ENCODE data around the gene COL4A6.

COL4A6 gene

DNA sequence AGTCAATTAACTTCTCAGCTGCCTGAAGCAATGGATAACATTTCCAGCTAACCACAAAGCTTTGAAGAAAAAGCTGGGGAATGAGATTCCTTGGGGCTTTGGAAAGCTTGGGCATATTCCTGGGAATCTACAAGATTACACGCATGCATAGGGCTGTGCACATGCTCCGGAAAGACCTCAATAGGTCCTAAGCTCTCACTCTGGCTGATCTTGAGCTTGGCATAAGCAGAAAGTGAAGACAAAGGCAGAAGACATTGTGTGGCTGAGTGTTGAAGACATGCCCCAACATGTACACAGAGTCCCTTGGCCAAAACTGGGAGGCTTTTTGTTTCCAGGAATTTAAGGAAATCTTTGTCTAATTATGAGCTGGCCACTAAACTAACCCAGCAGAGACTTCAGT, 315.5 kb downstream of the COL4A6 start:
- peaks cover 7% of the 10 kb centered on the region; the same call in 1 of the 2 replicates for H3K4me1 ChIP-seq (ENCODE audit: control insufficient read depth, insufficient read depth, low read length)
- POLR2A ChIA-PET = interaction anchor here (0.8 to 1.6 kb wide), 2 partner anchors 19 to 31 kb away, joined by 3 to 8 read pairs; partner anchors contain the start of genes ATG4A and PSMD10
- H3K27ac ChIP-seq (ENCODE audit: extremely low read depth, low read depth, low read length) = peak overlapping the region; percentile 81
- CTCF ChIA-PET = interaction anchor here (0.6 to 1.5 kb wide), 6 partner anchors 8 to 463 kb away, joined by 3 read pairs; no protein-coding TSS in a partner anchor
- no peak overlapping the region for H3K4me3 ChIP-seq (ENCODE audit: low read depth, low read length)
- no peaks in the 10 kb centered on the region for H3K36me3 ChIP-seq (ENCODE audit: control insufficient read depth in 2 of 2, insufficient read depth in 1 of 2, low read length in 2 of 2)
- TF ChIP-seq, protein P1, sequence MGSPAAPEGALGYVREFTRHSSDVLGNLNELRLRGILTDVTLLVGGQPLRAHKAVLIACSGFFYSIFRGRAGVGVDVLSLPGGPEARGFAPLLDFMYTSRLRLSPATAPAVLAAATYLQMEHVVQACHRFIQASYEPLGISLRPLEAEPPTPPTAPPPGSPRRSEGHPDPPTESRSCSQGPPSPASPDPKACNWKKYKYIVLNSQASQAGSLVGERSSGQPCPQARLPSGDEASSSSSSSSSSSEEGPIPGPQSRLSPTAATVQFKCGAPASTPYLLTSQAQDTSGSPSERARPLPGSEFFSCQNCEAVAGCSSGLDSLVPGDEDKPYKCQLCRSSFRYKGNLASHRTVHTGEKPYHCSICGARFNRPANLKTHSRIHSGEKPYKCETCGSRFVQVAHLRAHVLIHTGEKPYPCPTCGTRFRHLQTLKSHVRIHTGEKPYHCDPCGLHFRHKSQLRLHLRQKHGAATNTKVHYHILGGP (tag by site-specific recombination; IDR thresholded peaks at IDR 0.05) = peak; percentile 72
- TF ChIP-seq, protein P2, sequence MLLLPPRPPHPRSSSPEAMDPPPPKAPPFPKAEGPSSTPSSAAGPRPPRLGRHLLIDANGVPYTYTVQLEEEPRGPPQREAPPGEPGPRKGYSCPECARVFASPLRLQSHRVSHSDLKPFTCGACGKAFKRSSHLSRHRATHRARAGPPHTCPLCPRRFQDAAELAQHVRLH (tag by site-specific recombination; IDR thresholded peaks at IDR 0.05) = no peak
- TF ChIP-seq ZBTB8A (tag by site-specific recombination; IDR thresholded peaks at IDR 0.05) (peak; percentile 39; the same call in 1 of the 2 replicates), TRIM28 (IDR thresholded peaks at IDR 0.05; ENCODE audit: borderline replicate concordance, low read length) (peak; percentile 8; the same call in 1 of the 2 replicates)
- H3K9me3 ChIP-seq (ENCODE audit: control insufficient read depth, insufficient read depth, low read depth, low read length) = no peaks in the 10 kb centered on the region

DNA sequence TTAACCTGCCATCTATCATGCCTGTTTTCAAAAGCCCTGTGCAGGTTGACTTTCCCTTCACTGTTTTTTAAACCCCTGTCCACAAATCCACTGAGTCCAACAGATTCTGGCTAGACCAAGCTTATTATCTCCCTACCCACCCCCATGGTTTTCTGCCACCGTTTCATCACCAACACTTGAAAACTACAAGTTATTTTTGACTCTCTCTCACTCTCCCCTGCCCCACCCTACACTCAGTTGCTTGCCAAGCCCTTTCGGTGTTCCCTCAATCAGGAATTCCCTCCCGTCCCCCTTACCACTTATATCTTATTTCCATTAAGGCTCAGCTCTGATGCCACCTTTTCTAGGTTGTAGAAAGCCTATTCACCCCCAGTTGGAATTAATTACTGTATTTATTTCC, 316.9 kb downstream of the COL4A6 start:
- H3K27ac ChIP-seq (ENCODE audit: extremely low read depth, low read depth, low read length) = no peak overlapping the region
- CTCF ChIA-PET = no interaction called here
- TF ChIP-seq ZNF571 (tag by site-specific recombination; IDR thresholded peaks at IDR 0.05) (no peak), ZNF133 (tag by site-specific recombination; IDR thresholded peaks at IDR 0.05) (no peak), PRDM1 (tag by site-specific recombination; IDR thresholded peaks at IDR 0.05) (peak; percentile 82), ZBTB21 (tag by site-specific recombination; IDR thresholded peaks at IDR 0.05) (no peak), ZNF302 (tag by site-specific recombination; IDR thresholded peaks at IDR 0.05; ENCODE audit: low read depth) (no peak), OSR2 (tag by site-specific recombination; IDR thresholded peaks at IDR 0.05) (0 out of 2 replicates have a peak, but pooled peaks have one; percentile 26), ZNF433 (tag by site-specific recombination; IDR thresholded peaks at IDR 0.05; ENCODE audit: low read depth) (no peak), SALL2 (tag by site-specific recombination; IDR thresholded peaks at IDR 0.05; ENCODE audit: borderline replicate concordance) (no peak), RBAK (tag by site-specific recombination; IDR thresholded peaks at IDR 0.05) (no peak)
- TF ChIP-seq, protein P3, sequence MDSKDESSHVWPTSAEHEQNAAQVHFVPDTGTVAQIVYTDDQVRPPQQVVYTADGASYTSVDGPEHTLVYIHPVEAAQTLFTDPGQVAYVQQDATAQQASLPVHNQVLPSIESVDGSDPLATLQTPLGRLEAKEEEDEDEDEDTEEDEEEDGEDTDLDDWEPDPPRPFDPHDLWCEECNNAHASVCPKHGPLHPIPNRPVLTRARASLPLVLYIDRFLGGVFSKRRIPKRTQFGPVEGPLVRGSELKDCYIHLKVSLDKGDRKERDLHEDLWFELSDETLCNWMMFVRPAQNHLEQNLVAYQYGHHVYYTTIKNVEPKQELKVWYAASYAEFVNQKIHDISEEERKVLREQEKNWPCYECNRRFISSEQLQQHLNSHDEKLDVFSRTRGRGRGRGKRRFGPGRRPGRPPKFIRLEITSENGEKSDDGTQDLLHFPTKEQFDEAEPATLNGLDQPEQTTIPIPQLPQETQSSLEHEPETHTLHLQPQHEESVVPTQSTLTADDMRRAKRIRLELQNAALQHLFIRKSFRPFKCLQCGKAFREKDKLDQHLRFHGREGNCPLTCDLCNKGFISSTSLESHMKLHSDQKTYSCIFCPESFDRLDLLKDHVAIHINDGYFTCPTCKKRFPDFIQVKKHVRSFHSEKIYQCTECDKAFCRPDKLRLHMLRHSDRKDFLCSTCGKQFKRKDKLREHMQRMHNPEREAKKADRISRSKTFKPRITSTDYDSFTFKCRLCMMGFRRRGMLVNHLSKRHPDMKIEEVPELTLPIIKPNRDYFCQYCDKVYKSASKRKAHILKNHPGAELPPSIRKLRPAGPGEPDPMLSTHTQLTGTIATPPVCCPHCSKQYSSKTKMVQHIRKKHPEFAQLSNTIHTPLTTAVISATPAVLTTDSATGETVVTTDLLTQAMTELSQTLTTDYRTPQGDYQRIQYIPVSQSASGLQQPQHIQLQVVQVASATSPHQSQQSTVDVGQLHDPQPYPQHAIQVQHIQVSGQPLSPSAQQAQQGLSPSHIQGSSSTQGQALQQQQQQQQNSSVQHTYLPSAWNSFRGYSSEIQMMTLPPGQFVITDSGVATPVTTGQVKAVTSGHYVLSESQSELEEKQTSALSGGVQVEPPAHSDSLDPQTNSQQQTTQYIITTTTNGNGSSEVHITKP (tag by site-specific recombination; IDR thresholded peaks at IDR 0.05) = 0 out of 2 replicates have a peak, but pooled peaks have one; percentile 10
- POLR2A ChIA-PET = no interaction called here
- H3K9me3 ChIP-seq (ENCODE audit: control insufficient read depth, insufficient read depth, low read depth, low read length) = no peaks in the 10 kb centered on the region
- no peaks in the 10 kb centered on the region for H3K36me3 ChIP-seq (ENCODE audit: control insufficient read depth in 2 of 2, insufficient read depth in 1 of 2, low read length in 2 of 2)
- no peak overlapping the region for H3K4me3 ChIP-seq (ENCODE audit: low read depth, low read length)
- peaks cover 7% of the 10 kb centered on the region; the same call in 1 of the 2 replicates for H3K4me1 ChIP-seq (ENCODE audit: control insufficient read depth, insufficient read depth, low read length)

DNA sequence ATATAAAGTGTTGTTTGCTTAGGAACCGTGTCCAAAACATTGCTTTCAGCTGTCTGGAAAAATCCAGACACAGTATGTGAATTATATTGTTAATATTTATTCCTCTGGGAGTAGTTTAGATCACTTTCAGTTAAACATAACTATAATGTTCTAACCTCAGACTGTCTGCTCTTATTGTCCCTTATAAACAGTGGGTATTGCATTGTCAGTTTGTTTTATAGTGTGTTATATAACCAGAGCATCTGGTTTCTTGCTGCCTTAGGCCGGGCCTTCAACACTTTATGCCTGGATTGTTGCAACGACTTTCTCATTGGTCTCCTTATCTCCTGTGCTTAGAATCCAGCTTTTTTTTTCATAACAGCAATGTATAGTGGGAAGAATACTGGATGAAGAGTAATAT, 320.2 kb downstream of the COL4A6 start:
- H3K4me1 ChIP-seq (ENCODE audit: control insufficient read depth, insufficient read depth, low read length) = peaks cover 7% of the 10 kb centered on the region; the same call in 1 of the 2 replicates
- CTCF ChIA-PET = interaction anchor here (0.6 kb wide), 1 partner anchor 1510 kb away, joined by 5 read pairs; no protein-coding TSS in a partner anchor
- TF ChIP-seq ZNF175 (tag by site-specific recombination; IDR thresholded peaks at IDR 0.05) = no peak
- TF ChIP-seq, protein P4, sequence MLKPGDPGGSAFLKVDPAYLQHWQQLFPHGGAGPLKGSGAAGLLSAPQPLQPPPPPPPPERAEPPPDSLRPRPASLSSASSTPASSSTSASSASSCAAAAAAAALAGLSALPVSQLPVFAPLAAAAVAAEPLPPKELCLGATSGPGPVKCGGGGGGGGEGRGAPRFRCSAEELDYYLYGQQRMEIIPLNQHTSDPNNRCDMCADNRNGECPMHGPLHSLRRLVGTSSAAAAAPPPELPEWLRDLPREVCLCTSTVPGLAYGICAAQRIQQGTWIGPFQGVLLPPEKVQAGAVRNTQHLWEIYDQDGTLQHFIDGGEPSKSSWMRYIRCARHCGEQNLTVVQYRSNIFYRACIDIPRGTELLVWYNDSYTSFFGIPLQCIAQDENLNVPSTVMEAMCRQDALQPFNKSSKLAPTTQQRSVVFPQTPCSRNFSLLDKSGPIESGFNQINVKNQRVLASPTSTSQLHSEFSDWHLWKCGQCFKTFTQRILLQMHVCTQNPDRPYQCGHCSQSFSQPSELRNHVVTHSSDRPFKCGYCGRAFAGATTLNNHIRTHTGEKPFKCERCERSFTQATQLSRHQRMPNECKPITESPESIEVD (tag by site-specific recombination; IDR thresholded peaks at IDR 0.05) = 0 out of 2 replicates have a peak, but pooled peaks have one; percentile 10
- TF ChIP-seq ZNF626 (tag by site-specific recombination; IDR thresholded peaks at IDR 0.05) = no peak
- no peak for TF ChIP-seq ZNF677 (tag by site-specific recombination; IDR thresholded peaks at IDR 0.05)
- TF ChIP-seq ZBTB17 (tag by site-specific recombination; IDR thresholded peaks at IDR 0.05) = no peak
- no peak overlapping the region for H3K27ac ChIP-seq (ENCODE audit: extremely low read depth, low read depth, low read length)
- POLR2A ChIA-PET = no interaction called here
- no peaks in the 10 kb centered on the region for H3K9me3 ChIP-seq (ENCODE audit: control insufficient read depth, insufficient read depth, low read depth, low read length)
- no peak overlapping the region for H3K4me3 ChIP-seq (ENCODE audit: low read depth, low read length)
- no peaks in the 10 kb centered on the region for H3K36me3 ChIP-seq (ENCODE audit: control insufficient read depth in 2 of 2, insufficient read depth in 1 of 2, low read length in 2 of 2)
